A673 (cell line): ENCODE data around the gene PMEL. TPM values are rescaled to one million over a fixed set of nuclear protein-coding genes. Genes with fewer than 3 reads are reported as not detected.

Experiments
- BruUV-seq: library from RNA; stranded (reverse); fragments of 400-500 nt; replicated peaks from 2 replicates; lab custom pipeline; 2021; lab: Mats Ljungman, UMichigan
- CTCF ChIA-PET: fragments of 300-600 bp; sonication (Branson Sonifier 250); formaldehyde crosslinking; loops from one replicate; lab custom pipeline; 2022; ENCODE audit warnings: antibody characterized with exemption; lab: Charles Lee
- POLR2A ChIA-PET: fragments of 300-600 bp; sonication (Branson Sonifier 250); formaldehyde crosslinking; loops from one replicate; lab custom pipeline; 2022; ENCODE audit warnings: antibody characterized with exemption; ENCODE audit not compliant: low non-redundant PET; lab: Charles Lee
- DNase-seq: peaks from one replicate; pipeline ENCODE4 v3.0.0-alpha.2; 2015; ENCODE audit warnings: low spot score
- H3K27ac ChIP-seq: fragments of 200-600 bp; sonication (generic); 2 replicates; pipeline ENCODE4 v1.5.1; 2016; ENCODE audit warnings: mixed run types, low read depth, mild to moderate bottlenecking, mixed read lengths, antibody characterized with exemption, low read length; ENCODE audit not compliant: poor library complexity, severe bottlenecking
- H3K27me3 ChIP-seq: fragments of 200-600 bp; sonication (generic); replicated peaks from 2 replicates; pipeline ENCODE4 v1.6.1; 2017; ENCODE audit warnings: mixed run types, low read depth, mild to moderate bottlenecking, mixed read lengths, antibody characterized with exemption, low read length; ENCODE audit not compliant: insufficient read depth, poor library complexity
- H3K36me3 ChIP-seq: fragments of 200-600 bp; sonication (generic); 2 replicates; pipeline ENCODE4 v1.6.1; 2016; ENCODE audit warnings: mixed run types, mild to moderate bottlenecking, mixed read lengths, antibody characterized with exemption, low read length; ENCODE audit not compliant: insufficient read depth, poor library complexity, severe bottlenecking
- H3K4me1 ChIP-seq: fragments of 200-600 bp; sonication (generic); 2 replicates; pipeline ENCODE4 v1.6.1; 2017; ENCODE audit warnings: mixed run types, mild to moderate bottlenecking, mixed read lengths, antibody characterized with exemption, low read length; ENCODE audit not compliant: insufficient read depth, poor library complexity, severe bottlenecking
- H3K4me3 ChIP-seq: fragments of 200-600 bp; sonication (generic); 2 replicates; pipeline ENCODE4 v1.5.1; 2016; ENCODE audit warnings: low read depth, mixed run types, mild to moderate bottlenecking, mixed read lengths, low read length; ENCODE audit not compliant: poor library complexity, severe bottlenecking
- H3K9me3 ChIP-seq: fragments of 200-600 bp; sonication (generic); 2 replicates; pipeline ENCODE4 v1.6.1; 2016; ENCODE audit warnings: mixed run types, low read depth, mild to moderate bottlenecking, mixed read lengths, antibody characterized with exemption, low read length; ENCODE audit not compliant: poor library complexity, severe bottlenecking
- CTCF ChIP-seq: fragments of 300-800, 200-600 bp; sonication (generic); conservative IDR thresholded peaks from 2 replicates; pipeline ENCODE4 v1.5.1; 2017; ENCODE audit warnings: low read depth, mild to moderate bottlenecking, antibody characterized with exemption, low read length, moderate library complexity, mixed read lengths
- EZH2 ChIP-seq: fragments of 200-600 bp; sonication (generic); IDR thresholded peaks from 2 replicates; pipeline ENCODE4 v1.6.1; 2017; ENCODE audit warnings: borderline replicate concordance, low read depth, mild to moderate bottlenecking, mixed read lengths, antibody characterized with exemption, low read length; ENCODE audit not compliant: poor library complexity, severe bottlenecking
- intact Hi-C: fragments of 100-400 bp; cut with micrococcal nuclease; formaldehyde crosslinking; loops from one replicate; pipeline ENCODE4 v1.10.0; 2022; ENCODE audit not compliant: unreplicated experiment
- total RNA-seq: library from RNA; stranded (reverse); gene quantifications from 2 replicates; pipeline ENCODE4 v1.2.3, GENCODE V29; 2021

The PMEL gene
- total RNA-seq, 1 experiment from 2014 or later, result 1.2 TPM

DNA sequence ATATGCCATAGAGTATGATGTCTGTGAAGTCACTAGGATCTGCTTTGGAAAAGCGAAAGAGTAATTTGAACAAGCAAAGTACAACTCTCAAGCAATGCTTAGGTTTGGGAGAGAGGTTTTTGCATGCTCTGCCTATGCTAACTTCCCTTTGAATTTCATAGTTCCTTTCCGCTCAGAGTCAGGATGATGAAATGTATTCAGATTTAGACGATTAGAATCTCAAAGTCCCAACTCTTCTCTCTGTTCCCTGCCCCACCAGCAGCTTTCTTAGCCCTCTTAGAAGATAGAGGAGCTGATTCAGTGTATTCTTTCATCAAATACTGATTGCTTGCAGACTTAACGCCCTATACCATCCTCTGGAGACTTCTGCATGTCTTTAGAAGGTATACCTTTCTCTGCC, 19.5 kb upstream of the PMEL start:
- intact Hi-C loops, result no loop called here
- no peak for DNase-seq
- no peaks in the 10 kb centered on the region for H3K27me3 ChIP-seq
- H3K4me3 ChIP-seq, result no peak overlapping the region
- no peak overlapping the region for H3K27ac ChIP-seq
- ChIA-PET POLR2A (no interaction called here), CTCF (interaction anchor here (0.6 kb wide), 1 partner anchor 60 kb away, joined by 3 read pairs; no protein-coding TSS in a partner anchor)
- H3K9me3 ChIP-seq, result no peaks in the 10 kb centered on the region
- no peak for TF ChIP-seq EZH2
- TF ChIP-seq CTCF, result no peak
- H3K4me1 ChIP-seq, result no peaks in the 10 kb centered on the region
- no TSS peak for BruUV-seq
- H3K36me3 ChIP-seq, result peaks cover 23% of the 10 kb centered on the region

GRCh38 chr12:55984861-55985260, 19.0 kb upstream of the PMEL start:
- intact Hi-C loops, result no loop called here
- no peak for DNase-seq
- ChIA-PET POLR2A (no interaction called here), CTCF (interaction anchor here (0.6 kb wide), 1 partner anchor 59 kb away, joined by 3 read pairs; no protein-coding TSS in a partner anchor)
- H3K36me3 ChIP-seq, result peaks cover 21% of the 10 kb centered on the region
- H3K4me3 ChIP-seq, result no peak overlapping the region
- no TSS peak for BruUV-seq
- H3K27ac ChIP-seq, result no peak overlapping the region
- H3K4me1 ChIP-seq, result no peaks in the 10 kb centered on the region
- no peak for TF ChIP-seq EZH2
- TF ChIP-seq CTCF, result no peak
- H3K9me3 ChIP-seq, result no peaks in the 10 kb centered on the region
- H3K27me3 ChIP-seq, result no peaks in the 10 kb centered on the region

DNA sequence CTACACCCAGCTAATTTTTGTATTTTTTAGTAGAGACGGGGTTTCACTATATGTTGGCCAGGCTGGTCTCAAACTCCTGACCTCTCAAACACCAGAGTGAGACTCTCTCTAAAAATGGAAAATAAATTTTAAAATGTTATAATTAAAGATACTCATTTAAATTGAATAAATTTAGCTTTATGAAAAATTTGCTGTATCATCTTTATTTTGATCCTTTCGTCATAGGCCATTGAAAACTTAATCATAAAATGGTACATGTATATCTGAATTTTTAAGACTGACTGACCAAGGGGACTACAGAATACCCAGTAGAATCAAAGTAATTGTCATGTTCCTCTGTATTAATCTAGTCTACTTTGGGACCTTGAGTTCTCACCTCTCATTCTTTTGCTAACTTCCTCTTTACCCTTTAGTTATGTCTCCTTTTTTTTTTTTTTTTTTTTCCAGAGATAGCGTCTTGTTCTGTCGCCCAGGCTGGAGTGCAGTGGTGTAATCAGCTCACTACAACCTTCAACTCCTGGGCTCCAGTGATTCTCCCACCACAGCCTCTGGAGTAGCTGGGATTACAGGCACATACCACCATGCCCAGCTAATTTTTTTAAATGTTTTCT, 17.5 kb upstream of the PMEL start:
- no TSS peak for BruUV-seq
- Histone ChIP-seq H3K4me1 (no peaks in the 10 kb centered on the region), H3K9me3 (no peaks in the 10 kb centered on the region), H3K36me3 (peaks cover 20% of the 10 kb centered on the region), H3K4me3 (no peak overlapping the region), H3K27ac (no peak overlapping the region), H3K27me3 (no peaks in the 10 kb centered on the region)
- TF ChIP-seq CTCF, result no peak
- no peak for TF ChIP-seq EZH2
- no peak for DNase-seq
- intact Hi-C loops, result no loop called here
- CTCF ChIA-PET, result interaction anchor here (0.7 kb wide), 1 partner anchor 47 kb away, joined by 4 read pairs; no protein-coding TSS in a partner anchor
- POLR2A ChIA-PET, result no interaction called here
